Spleen (tissue), 7 donors: ENCODE results near the gene NR2C1.

Experiments
- POLR2A ChIP-seq, 3 donors: fragments of 450-650 bp; IDR thresholded peaks; one replicate each; pipeline ENCODE4 v1.5.1; 2017; ENCODE audit warnings: antibody characterized with exemption in 3 of 3, mild to moderate bottlenecking in 1 of 3
- POLR2AphosphoS5 ChIP-seq, 3 donors: sonication (generic); formaldehyde crosslinking; IDR thresholded peaks; one replicate each; pipeline ENCODE4 v1.5.1; 2017; ENCODE audit warnings: antibody characterized with exemption in 3 of 3
- TF ChIP-seq, protein P1 (sequence below), 11 experiments: fragments of 200-600 bp in 7 of 11; fragments of 450-650 bp in 4 of 11; sonication (generic) in 4 of 11; IDR thresholded peaks in 8 of 11; conservative IDR thresholded peaks in 3 of 11; 1 replicate in 7 of 11; 2 replicates in 4 of 11; pipeline versions ENCODE4 v1.4.0 to v1.8.0; 2016 to 2021; ENCODE audit warnings: antibody characterized with exemption in 11 of 11, inconsistent platforms in 4 of 11, mild to moderate bottlenecking in 1 of 11
- donor health status: DM: no; HTN: no; CAD: no; lungs with moderate emphysema.
- donor health status: DM: no; HTN: no; CAD: no.
- donor health status: DM: no; HTN: no; CAD: no.

DNA sequence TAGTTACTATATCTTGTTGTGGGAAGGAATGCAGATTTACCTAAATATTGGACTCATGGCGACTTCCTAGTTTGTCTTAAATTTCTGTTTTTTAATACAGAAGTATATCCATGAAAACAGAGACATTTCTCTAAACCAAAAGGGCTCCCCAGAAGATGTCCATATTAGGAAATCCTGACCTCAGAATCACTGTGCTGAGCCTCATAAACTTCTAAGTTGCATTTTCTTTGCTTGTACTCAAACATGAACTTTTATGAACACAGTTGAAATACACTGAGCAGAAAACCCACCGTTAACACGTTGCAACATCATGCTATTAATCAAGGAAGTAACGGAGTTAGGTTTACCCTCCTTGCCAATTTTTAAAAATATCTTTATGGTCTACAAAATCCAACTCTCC, 42.9 kb upstream of the NR2C1 start:
- TF ChIP-seq POLR2AphosphoS5 (IDR thresholded peaks at IDR 0.05) = no peak
- TF ChIP-seq, protein P1, sequence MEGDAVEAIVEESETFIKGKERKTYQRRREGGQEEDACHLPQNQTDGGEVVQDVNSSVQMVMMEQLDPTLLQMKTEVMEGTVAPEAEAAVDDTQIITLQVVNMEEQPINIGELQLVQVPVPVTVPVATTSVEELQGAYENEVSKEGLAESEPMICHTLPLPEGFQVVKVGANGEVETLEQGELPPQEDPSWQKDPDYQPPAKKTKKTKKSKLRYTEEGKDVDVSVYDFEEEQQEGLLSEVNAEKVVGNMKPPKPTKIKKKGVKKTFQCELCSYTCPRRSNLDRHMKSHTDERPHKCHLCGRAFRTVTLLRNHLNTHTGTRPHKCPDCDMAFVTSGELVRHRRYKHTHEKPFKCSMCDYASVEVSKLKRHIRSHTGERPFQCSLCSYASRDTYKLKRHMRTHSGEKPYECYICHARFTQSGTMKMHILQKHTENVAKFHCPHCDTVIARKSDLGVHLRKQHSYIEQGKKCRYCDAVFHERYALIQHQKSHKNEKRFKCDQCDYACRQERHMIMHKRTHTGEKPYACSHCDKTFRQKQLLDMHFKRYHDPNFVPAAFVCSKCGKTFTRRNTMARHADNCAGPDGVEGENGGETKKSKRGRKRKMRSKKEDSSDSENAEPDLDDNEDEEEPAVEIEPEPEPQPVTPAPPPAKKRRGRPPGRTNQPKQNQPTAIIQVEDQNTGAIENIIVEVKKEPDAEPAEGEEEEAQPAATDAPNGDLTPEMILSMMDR (IDR thresholded peaks at IDR 0.05 in 8 of 11, conservative IDR thresholded peaks at IDR 0.05 in 3 of 11) = no peak
- no peak for TF ChIP-seq POLR2A (IDR thresholded peaks at IDR 0.05)
